ENCODE results near the gene NELFB.

DNA sequence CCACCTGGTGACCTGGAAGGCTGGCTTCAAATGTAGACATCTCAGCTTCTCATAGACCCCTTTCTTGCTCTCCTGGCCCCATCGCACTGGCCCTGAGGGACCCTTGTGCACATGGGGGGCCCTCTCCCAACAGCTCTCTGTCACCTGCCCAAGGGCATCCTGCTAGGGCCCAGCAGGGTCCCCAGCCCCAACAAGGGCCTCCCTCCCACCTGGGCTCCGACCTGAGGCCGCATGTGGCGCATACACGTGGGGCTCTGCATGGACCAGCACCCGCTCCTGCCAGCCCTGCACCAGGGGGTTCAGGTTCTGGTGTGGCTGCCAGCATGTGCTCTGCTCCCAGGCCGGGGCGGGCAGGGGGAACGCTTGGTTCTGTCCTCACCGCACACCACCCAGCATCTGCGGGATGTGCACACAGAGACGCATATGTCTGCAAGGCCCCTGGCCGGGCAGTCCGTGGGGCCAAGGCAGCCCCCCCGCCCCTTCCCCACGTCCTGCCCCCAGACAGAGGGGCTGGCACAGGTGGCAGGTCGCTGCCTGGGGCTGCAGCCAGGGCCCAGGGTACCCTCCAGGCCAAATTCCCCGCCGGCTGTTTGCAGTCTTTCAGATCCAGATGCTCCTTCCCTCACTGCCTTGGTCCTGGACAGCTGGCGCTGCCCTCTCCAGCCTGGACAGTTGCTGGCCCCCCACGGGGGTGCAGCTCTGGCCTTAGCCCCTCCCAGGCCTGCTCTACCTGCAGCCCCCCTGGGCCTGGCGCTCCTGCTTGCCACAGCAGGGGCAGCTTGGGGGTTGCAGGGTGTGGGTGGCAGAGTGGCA is 64.8 kb downstream of the NELFB start:
- TF ChIP-seq, protein P1, sequence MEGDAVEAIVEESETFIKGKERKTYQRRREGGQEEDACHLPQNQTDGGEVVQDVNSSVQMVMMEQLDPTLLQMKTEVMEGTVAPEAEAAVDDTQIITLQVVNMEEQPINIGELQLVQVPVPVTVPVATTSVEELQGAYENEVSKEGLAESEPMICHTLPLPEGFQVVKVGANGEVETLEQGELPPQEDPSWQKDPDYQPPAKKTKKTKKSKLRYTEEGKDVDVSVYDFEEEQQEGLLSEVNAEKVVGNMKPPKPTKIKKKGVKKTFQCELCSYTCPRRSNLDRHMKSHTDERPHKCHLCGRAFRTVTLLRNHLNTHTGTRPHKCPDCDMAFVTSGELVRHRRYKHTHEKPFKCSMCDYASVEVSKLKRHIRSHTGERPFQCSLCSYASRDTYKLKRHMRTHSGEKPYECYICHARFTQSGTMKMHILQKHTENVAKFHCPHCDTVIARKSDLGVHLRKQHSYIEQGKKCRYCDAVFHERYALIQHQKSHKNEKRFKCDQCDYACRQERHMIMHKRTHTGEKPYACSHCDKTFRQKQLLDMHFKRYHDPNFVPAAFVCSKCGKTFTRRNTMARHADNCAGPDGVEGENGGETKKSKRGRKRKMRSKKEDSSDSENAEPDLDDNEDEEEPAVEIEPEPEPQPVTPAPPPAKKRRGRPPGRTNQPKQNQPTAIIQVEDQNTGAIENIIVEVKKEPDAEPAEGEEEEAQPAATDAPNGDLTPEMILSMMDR (IDR thresholded peaks at IDR 0.05) = no peak
- TF ChIP-seq EZH2 (IDR thresholded peaks at IDR 0.05; ENCODE audit: borderline replicate concordance, insufficient read depth, low read depth, low read length, poor library complexity, severe bottlenecking) = no peak

Data from B cell (primary cell).